WTC11 (cell line): Measurements from ENCODE around the gene NEAT1. TPM values are rescaled to one million over a fixed set of nuclear protein-coding genes. Genes with fewer than 3 reads are reported as not detected.
A peak's percentile ranks its signal among the peaks of the same experiment; 100 is the strongest.
"Not testable (repeated sequence)": the region's sequence is repeated elsewhere in the genome, so short reads cannot be mapped to it uniquely, and the experiment has no call there.

Experiments used
- ATAC-seq: fragments of 200-7000 bp; cut with Tn5 transposase; 2 replicates; pipeline ENCODE4 v1.10.0; 2021; ENCODE audit warnings: mild to moderate bottlenecking, moderate library complexity
- CTCF ChIA-PET: fragments of 300-600 bp; sonication (Branson Sonifier 250); formaldehyde crosslinking; loops from one replicate; lab custom pipeline; 2021; ENCODE audit warnings: antibody characterized with exemption; lab: Charles Lee
- POLR2A ChIA-PET: fragments of 350-600 bp; sonication (Branson Sonifier 250); formaldehyde crosslinking; loops from one replicate; lab custom pipeline; 2021; ENCODE audit warnings: antibody characterized with exemption; lab: Charles Lee
- DNase-seq: peaks from one replicate; pipeline ENCODE4 v3.0.0; 2021; ENCODE audit warnings: low spot score
- H3K27ac Mint-ChIP-seq: 2 replicates; pipeline ENCODE4 v1.8.0; 2021; ENCODE audit warnings: mixed read lengths
- H3K27me3 Mint-ChIP-seq: 2 replicates; pipeline ENCODE4 v1.8.0; 2021; ENCODE audit warnings: low read depth, mild to moderate bottlenecking, moderate library complexity, mixed read lengths
- H3K36me3 Mint-ChIP-seq: 2 replicates; pipeline ENCODE4 v1.8.0; 2021; ENCODE audit warnings: mixed read lengths
- H3K4me1 Mint-ChIP-seq: 2 replicates; pipeline ENCODE4 v1.8.0; 2022; ENCODE audit warnings: mixed read lengths
- H3K4me3 Mint-ChIP-seq: 2 replicates; pipeline ENCODE4 v1.8.0; 2021; ENCODE audit warnings: mild to moderate bottlenecking, moderate library complexity, mixed read lengths
- H3K9me3 Mint-ChIP-seq: 2 replicates; pipeline ENCODE4 v1.8.0; 2021; ENCODE audit warnings: mixed read lengths
- CTCF ChIP-seq: fragments of 200-600 bp; IDR thresholded peaks from 2 replicates; pipeline ENCODE4 v1.8.0; 2022; ENCODE audit warnings: antibody characterized with exemption
- E2F4 ChIP-seq: sonication (generic); formaldehyde crosslinking; IDR thresholded peaks from 2 replicates; pipeline ENCODE4 v1.8.1; 2022; ENCODE audit warnings: low read depth, mild to moderate bottlenecking, moderate library complexity, missing genetic modification reagents, borderline replicate concordance
- FOXJ3 ChIP-seq: sonication (generic); formaldehyde crosslinking; IDR thresholded peaks from 2 replicates; pipeline ENCODE4 v1.9.0; 2021; ENCODE audit warnings: missing genetic modification reagents, mild to moderate bottlenecking, borderline replicate concordance
- HMGA2 ChIP-seq: fragments of 250-450 bp; sonication (Bioruptor Pico); IDR thresholded peaks from 2 replicates; pipeline ENCODE4 v1.4.0; 2021; ENCODE audit warnings: mild to moderate bottlenecking, moderate library complexity
- JAZF1 ChIP-seq: fragments of 250-450 bp; sonication (Bioruptor Pico); IDR thresholded peaks from 2 replicates; pipeline ENCODE4 v1.9.0; 2021; ENCODE audit warnings: moderate library complexity, mild to moderate bottlenecking, inconsistent platforms
- MXD4 ChIP-seq: fragments of 250-450 bp; sonication (Bioruptor Pico); IDR thresholded peaks from 2 replicates; pipeline ENCODE4 v1.8.0; 2021; ENCODE audit warnings: mild to moderate bottlenecking, moderate library complexity, borderline replicate concordance
- NR1H2 ChIP-seq: sonication (generic); formaldehyde crosslinking; IDR thresholded peaks from 2 replicates; pipeline ENCODE4 v1.9.0; 2021; ENCODE audit warnings: mild to moderate bottlenecking, moderate library complexity, missing genetic modification reagents
- SMAD3 ChIP-seq: sonication (generic); formaldehyde crosslinking; IDR thresholded peaks from 2 replicates; pipeline ENCODE4 v1.8.0; 2022; ENCODE audit warnings: missing genetic modification reagents, mild to moderate bottlenecking, borderline replicate concordance
- SOX15 ChIP-seq: fragments of 250-450 bp; sonication (Bioruptor Pico); IDR thresholded peaks from 2 replicates; pipeline ENCODE4 v1.9.0; 2021; ENCODE audit warnings: mild to moderate bottlenecking
- SP1 ChIP-seq: sonication (generic); formaldehyde crosslinking; conservative IDR thresholded peaks from 2 replicates; pipeline ENCODE4 v1.8.1; 2022; ENCODE audit warnings: missing genetic modification reagents
- TP53 ChIP-seq: sonication (generic); formaldehyde crosslinking; IDR thresholded peaks from 2 replicates; pipeline ENCODE4 v1.8.1; 2023; ENCODE audit warnings: mild to moderate bottlenecking, missing genetic modification reagents
- ZBTB21 ChIP-seq: sonication (generic); formaldehyde crosslinking; IDR thresholded peaks from 2 replicates; pipeline ENCODE4 v1.8.1; 2023; ENCODE audit warnings: mild to moderate bottlenecking, missing genetic modification reagents, borderline replicate concordance
- ZBTB43 ChIP-seq: sonication (generic); formaldehyde crosslinking; IDR thresholded peaks from 2 replicates; pipeline ENCODE4 v1.8.1; 2023; ENCODE audit warnings: mild to moderate bottlenecking, missing genetic modification reagents
- ZNF219 ChIP-seq: sonication (generic); formaldehyde crosslinking; IDR thresholded peaks from 2 replicates; pipeline ENCODE4 v1.8.0; 2023; ENCODE audit warnings: missing genetic modification reagents, mild to moderate bottlenecking, borderline replicate concordance
- total RNA-seq: library from RNA; stranded (reverse); gene quantifications from 3 replicates; pipeline ENCODE4 v1.2.3, GENCODE V29; 2021
- TF ChIP-seq, protein P1 (sequence below): sonication (generic); formaldehyde crosslinking; IDR thresholded peaks from 2 replicates; pipeline ENCODE4 v1.8.0; 2022; ENCODE audit warnings: mild to moderate bottlenecking, missing genetic modification reagents

The NEAT1 gene
- total RNA-seq, 1 experiment from 2014 or later = 38.1 TPM

DNA sequence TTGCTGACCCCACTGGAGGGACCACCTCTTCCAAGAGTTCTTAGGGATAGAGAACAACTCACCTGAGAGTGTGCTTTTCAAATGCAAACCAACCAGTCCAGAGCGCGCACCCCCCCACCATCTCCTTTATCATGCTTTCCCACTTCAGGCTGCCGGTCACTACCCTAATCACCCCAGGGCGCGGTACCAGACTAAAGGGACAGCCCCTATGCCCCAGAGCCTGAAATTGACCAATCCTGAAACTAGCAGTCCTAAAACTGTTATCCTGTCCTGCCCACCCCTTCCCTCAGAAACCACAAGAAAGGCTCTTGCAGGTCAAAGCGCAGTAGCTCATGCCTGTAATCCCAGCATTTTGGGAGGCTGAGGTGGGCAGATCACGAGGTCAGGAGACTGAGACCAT is 37.0 kb downstream of the NEAT1 start:
- no peaks in the 10 kb centered on the region; the same call in 1 of the 2 replicates for H3K36me3 Mint-ChIP-seq
- H3K9me3 Mint-ChIP-seq = no peaks in the 10 kb centered on the region
- H3K27ac Mint-ChIP-seq = no peak overlapping the region
- TF ChIP-seq ZBTB43 (CRISPR knock-in tag) (peak; percentile 59; the same call in 1 of the 2 replicates), SMAD3 (CRISPR knock-in tag) (no peak), SP1 (CRISPR knock-in tag) (peak; percentile 68)
- no peak overlapping the region for H3K4me3 Mint-ChIP-seq
- peaks cover 19% of the 10 kb centered on the region for H3K4me1 Mint-ChIP-seq
- ChIA-PET POLR2A (interaction anchor here (0.5 to 1.8 kb wide), 2 partner anchors 37 to 43 kb away, joined by 3 to 6 read pairs; partner anchors contain the start of gene NEAT1), CTCF (interaction anchor here (0.7 to 2.9 kb wide), 7 partner anchors 9 to 130 kb away, joined by 3 to 11 read pairs (median 4); no protein-coding TSS in a partner anchor)
- peak; percentile 85 for DNase-seq
- H3K27me3 Mint-ChIP-seq = peaks cover 100% of the 10 kb centered on the region
- ATAC-seq = peak; percentile 90

- not testable (repeated sequence) for H3K4me3 Mint-ChIP-seq, ATAC-seq, H3K27ac Mint-ChIP-seq, DNase-seq, H3K4me1 Mint-ChIP-seq, H3K36me3 Mint-ChIP-seq, H3K9me3 Mint-ChIP-seq
- H3K27me3 Mint-ChIP-seq = peaks cover 70% of the 10 kb centered on the region
- POLR2A ChIA-PET = interaction anchor here (0.6 kb wide), 2 partner anchors 43 to 132 kb away, joined by 3 read pairs; partner anchors contain the start of gene DPF2
- CTCF ChIA-PET = interaction anchor here (10.8 kb wide), 1 partner anchor 45 kb away, joined by 224 read pairs; the partner anchor contains the start of gene NEAT1
Observed at GRCh38 chr11:65465471-65465870, 42.9 kb downstream of the NEAT1 start.

DNA sequence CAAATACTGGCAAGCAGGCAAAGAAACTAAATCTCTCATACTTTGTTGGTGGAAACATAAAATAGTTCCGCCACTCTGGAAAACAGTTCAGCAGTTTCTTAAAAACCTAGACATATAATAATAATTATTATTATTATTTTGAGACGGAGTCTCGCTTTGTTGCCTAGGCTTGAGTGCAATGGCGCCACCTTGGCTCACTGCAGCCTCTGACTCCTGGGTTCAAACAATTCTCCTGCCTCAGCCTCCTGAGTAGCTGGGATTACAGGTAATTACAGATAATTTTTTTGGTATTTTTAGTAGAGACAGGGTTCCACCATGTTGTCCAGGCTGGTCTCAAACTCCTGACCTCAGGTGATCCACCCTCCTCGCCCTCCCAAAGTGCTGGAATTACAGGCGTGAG is 44.7 kb downstream of the NEAT1 start:
- not testable (repeated sequence) for H3K27ac Mint-ChIP-seq, H3K4me3 Mint-ChIP-seq, DNase-seq, H3K36me3 Mint-ChIP-seq, ATAC-seq, H3K9me3 Mint-ChIP-seq, H3K4me1 Mint-ChIP-seq
- H3K27me3 Mint-ChIP-seq = peaks cover 52% of the 10 kb centered on the region
- ChIA-PET CTCF (interaction anchor here (0.6 to 10.8 kb wide), 2 partner anchors 47 to 211 kb away, joined by 3 to 224 read pairs; partner anchors contain the start of gene NEAT1), POLR2A (interaction anchor here (0.7 kb wide), 1 partner anchor 1235 kb away, joined by 3 read pairs; no protein-coding TSS in a partner anchor)

- Mint-ChIP-seq H3K4me3 (no peak overlapping the region), H3K27me3 (peaks cover 36% of the 10 kb centered on the region), H3K4me1 (no peaks in the 10 kb centered on the region), H3K9me3 (no peaks in the 10 kb centered on the region), H3K36me3 (no peaks in the 10 kb centered on the region), H3K27ac (no peak overlapping the region)
- ChIA-PET POLR2A (interaction anchor here (0.7 to 1.6 kb wide), 8 partner anchors 9 to 53 kb away, joined by 3 to 18 read pairs (median 8); partner anchors contain the start of gene MALAT1), CTCF (interaction anchor here (0.5 to 10.8 kb wide), 41 partner anchors 9 to 194 kb away, joined by 3 to 224 read pairs (median 4); partner anchors contain the start of genes CDC42EP2, DPF2, NEAT1 and SCYL1)
- ATAC-seq (peak; percentile 92), DNase-seq (peak; percentile 94)
- TF ChIP-seq FOXJ3 = no peak
- TF ChIP-seq CTCF = peak; percentile 46
- TF ChIP-seq NR1H2 (CRISPR knock-in tag) = no peak
Observed at GRCh38 chr11:65468874-65469333, 46.3 kb downstream of the NEAT1 start.

GRCh38 chr11:65470433-65471049 is 47.9 kb downstream of the NEAT1 start:
- ATAC-seq (no peak), DNase-seq (no peak)
- Mint-ChIP-seq H3K4me1 (no peaks in the 10 kb centered on the region), H3K4me3 (no peak overlapping the region), H3K9me3 (no peaks in the 10 kb centered on the region), H3K36me3 (no peaks in the 10 kb centered on the region), H3K27me3 (peaks cover 20% of the 10 kb centered on the region), H3K27ac (no peak overlapping the region)
- ChIA-PET CTCF (interaction anchor here (0.6 to 10.8 kb wide), 14 partner anchors 9 to 141 kb away, joined by 3 to 224 read pairs (median 7); partner anchors contain the start of genes FAM89B, MALAT1, NEAT1 and SCYL1), POLR2A (interaction anchor here (1.6 to 4.0 kb wide), 3 partner anchors 28 to 52 kb away, joined by 8 to 75 read pairs (median 9); partner anchors contain the start of gene MALAT1)
- TF ChIP-seq JAZF1 (no peak), FOXJ3 (no peak), ZBTB21 (CRISPR knock-in tag) (no peak), TP53 (CRISPR knock-in tag) (no peak), ZNF219 (CRISPR knock-in tag) (no peak), MXD4 (no peak), CTCF (no peak), SOX15 (CRISPR knock-in tag) (no peak), E2F4 (no peak), HMGA2 (no peak)
- TF ChIP-seq, protein P1, sequence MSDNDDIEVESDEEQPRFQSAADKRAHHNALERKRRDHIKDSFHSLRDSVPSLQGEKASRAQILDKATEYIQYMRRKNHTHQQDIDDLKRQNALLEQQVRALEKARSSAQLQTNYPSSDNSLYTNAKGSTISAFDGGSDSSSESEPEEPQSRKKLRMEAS (CRISPR knock-in tag) = no peak
